Endodermal cell (in vitro differentiated cells): ENCODE results near the gene PDIA2. TPM values are rescaled to one million over a fixed set of nuclear protein-coding genes. Genes with fewer than 3 reads are reported as not detected.

ENCODE experiments used
- DNase-seq: peaks from one replicate; pipeline ENCODE4 v3.0.0-alpha.2; 2017
- H3K27ac ChIP-seq: 2 replicates; pipeline ENCODE4 v1.5.1; 2013; ENCODE audit warnings: mild to moderate bottlenecking, low read depth, low read length, moderate library complexity
- H3K27me3 ChIP-seq: 2 replicates; pipeline ENCODE4 v1.6.1; 2013; ENCODE audit warnings: mild to moderate bottlenecking, low read length, moderate library complexity; ENCODE audit not compliant: insufficient read depth, control insufficient read depth, poor library complexity, severe bottlenecking
- H3K36me3 ChIP-seq: 2 replicates; pipeline ENCODE4 v1.7.0; 2013; ENCODE audit warnings: mild to moderate bottlenecking, low read length, moderate library complexity; ENCODE audit not compliant: control insufficient read depth, insufficient read depth
- H3K4me1 ChIP-seq: one replicate; pipeline ENCODE4 v1.7.0; 2013; ENCODE audit warnings: low read length; ENCODE audit not compliant: control insufficient read depth, insufficient read depth
- H3K4me3 ChIP-seq: 2 replicates; pipeline ENCODE4 v1.5.1; 2013; ENCODE audit warnings: mild to moderate bottlenecking, low read length, moderate library complexity
- H3K9ac ChIP-seq: 2 replicates; pipeline ENCODE4 v1.6.1; 2013; ENCODE audit warnings: mild to moderate bottlenecking, low read length, moderate library complexity; ENCODE audit not compliant: poor library complexity, severe bottlenecking; ENCODE audit errors: extremely low read depth
- H3K9me3 ChIP-seq: 2 replicates; pipeline ENCODE4 v1.6.1; 2013; ENCODE audit warnings: mild to moderate bottlenecking, low read length, moderate library complexity; ENCODE audit not compliant: control insufficient read depth
- H3K27ac Mint-ChIP-seq: 2 replicates; pipeline ENCODE4 v1.8.0; 2020; ENCODE audit warnings: mixed read lengths
- H3K27me3 Mint-ChIP-seq: 2 replicates; pipeline ENCODE4 v1.8.0; 2021; ENCODE audit warnings: mild to moderate bottlenecking, mixed read lengths; ENCODE audit not compliant: insufficient read depth
- H3K36me3 Mint-ChIP-seq: 2 replicates; pipeline ENCODE4 v1.8.0; 2020; ENCODE audit warnings: low read depth, mixed read lengths
- H3K4me1 Mint-ChIP-seq: 2 replicates; pipeline ENCODE4 v1.8.0; 2020; ENCODE audit warnings: mixed read lengths
- H3K4me3 Mint-ChIP-seq: 2 replicates; pipeline ENCODE4 v1.8.0; 2020; ENCODE audit warnings: mild to moderate bottlenecking, moderate library complexity, mixed read lengths
- H3K9me3 Mint-ChIP-seq: 2 replicates; pipeline ENCODE4 v1.8.0; 2020; ENCODE audit warnings: mild to moderate bottlenecking, mixed read lengths
- WGBS, 2 experiments: methylation state at CpG; one replicate each; pipeline versions ENCODE4 v1.1.5 to v1.1.7; 2013; ENCODE audit warnings: missing lambda C conversion rate in 2 of 2, mixed read lengths in 1 of 2; ENCODE audit not compliant: insufficient coverage in 1 of 2, insufficient read length in 1 of 2; 5-methylcytosine and 5-hydroxymethylcytosine counted together
- total RNA-seq, 2 donors: library from RNA; stranded (reverse); fragmentation: NEBNext Ultra II Directional in 1 of 2; extraction: Animal tissue kit (Norgen Biotek cat#: 25700) in 1 of 2; gene quantifications; 2 replicates in 1 of 2; 3 replicates in 1 of 2; pipeline ENCODE4 v1.2.1, GENCODE V29; 2021
- TF ChIP-seq, protein P1 (sequence below): fragments of 200-600 bp; sonication (generic); conservative IDR thresholded peaks from 2 replicates; pipeline ENCODE4 v1.5.0; 2021; ENCODE audit warnings: antibody characterized with exemption, mild to moderate bottlenecking

Gene PDIA2
- total RNA-seq, 2 donors from 2014 or later, result 2.9 to 9.9 TPM

DNA sequence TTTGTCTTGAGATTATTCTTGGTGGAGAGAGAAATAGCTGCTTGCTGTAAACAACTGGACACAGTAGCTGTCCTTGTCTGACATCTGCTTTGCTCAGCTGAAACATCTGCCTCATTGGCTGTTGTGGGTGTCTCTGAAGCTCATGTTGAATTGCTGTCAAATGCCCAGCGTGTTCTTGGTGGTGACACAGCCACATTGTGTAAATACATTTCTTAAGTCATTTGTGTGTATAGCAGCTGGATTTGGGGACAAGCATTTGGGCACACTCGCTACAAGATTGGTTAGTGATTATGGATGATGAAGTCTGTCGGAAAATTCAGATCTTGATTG is 43.1 kb upstream of the PDIA2 start:
- TF ChIP-seq, protein P1, sequence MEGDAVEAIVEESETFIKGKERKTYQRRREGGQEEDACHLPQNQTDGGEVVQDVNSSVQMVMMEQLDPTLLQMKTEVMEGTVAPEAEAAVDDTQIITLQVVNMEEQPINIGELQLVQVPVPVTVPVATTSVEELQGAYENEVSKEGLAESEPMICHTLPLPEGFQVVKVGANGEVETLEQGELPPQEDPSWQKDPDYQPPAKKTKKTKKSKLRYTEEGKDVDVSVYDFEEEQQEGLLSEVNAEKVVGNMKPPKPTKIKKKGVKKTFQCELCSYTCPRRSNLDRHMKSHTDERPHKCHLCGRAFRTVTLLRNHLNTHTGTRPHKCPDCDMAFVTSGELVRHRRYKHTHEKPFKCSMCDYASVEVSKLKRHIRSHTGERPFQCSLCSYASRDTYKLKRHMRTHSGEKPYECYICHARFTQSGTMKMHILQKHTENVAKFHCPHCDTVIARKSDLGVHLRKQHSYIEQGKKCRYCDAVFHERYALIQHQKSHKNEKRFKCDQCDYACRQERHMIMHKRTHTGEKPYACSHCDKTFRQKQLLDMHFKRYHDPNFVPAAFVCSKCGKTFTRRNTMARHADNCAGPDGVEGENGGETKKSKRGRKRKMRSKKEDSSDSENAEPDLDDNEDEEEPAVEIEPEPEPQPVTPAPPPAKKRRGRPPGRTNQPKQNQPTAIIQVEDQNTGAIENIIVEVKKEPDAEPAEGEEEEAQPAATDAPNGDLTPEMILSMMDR, result no peak
- H3K27me3 Mint-ChIP-seq, result no peaks in the 10 kb centered on the region
- H3K27me3 ChIP-seq, result no peaks in the 10 kb centered on the region
- no peaks in the 10 kb centered on the region for H3K9me3 ChIP-seq
- H3K4me1 Mint-ChIP-seq, result no peaks in the 10 kb centered on the region
- H3K36me3 Mint-ChIP-seq, result peaks cover 17% of the 10 kb centered on the region
- peaks cover 2% of the 10 kb centered on the region for H3K9me3 Mint-ChIP-seq
- no peak for DNase-seq
- H3K4me1 ChIP-seq, result no peaks in the 10 kb centered on the region
- H3K27ac Mint-ChIP-seq, result no peak overlapping the region
- no peak overlapping the region for H3K4me3 Mint-ChIP-seq
- WGBS, 2 experiments, result 81 to 87% methylated on average over 2 to 3 of the region's 3 CpGs
- no peak overlapping the region for H3K9ac ChIP-seq
- no peaks in the 10 kb centered on the region for H3K36me3 ChIP-seq
- H3K4me3 ChIP-seq, result no peak overlapping the region
- H3K27ac ChIP-seq, result no peak overlapping the region

DNA sequence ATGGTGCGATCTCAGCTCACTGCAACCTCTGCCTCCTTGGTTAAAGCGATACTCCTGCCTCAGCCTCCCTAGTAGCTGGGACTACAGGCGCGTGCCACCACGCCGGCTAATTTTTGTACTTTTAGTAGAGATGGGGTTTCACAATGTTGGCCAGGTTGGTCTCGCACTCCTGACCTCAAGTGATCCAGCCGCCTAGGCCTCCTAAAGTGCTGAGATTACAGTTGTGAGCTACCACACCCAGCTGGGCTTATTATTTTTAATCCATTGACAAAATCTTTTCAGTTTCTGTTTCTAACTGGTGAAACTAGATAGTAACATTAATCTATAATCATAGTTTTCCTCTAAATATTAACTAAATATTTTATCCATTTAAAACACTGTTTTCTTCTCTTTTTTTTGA is 42.4 kb upstream of the PDIA2 start:
- H3K9me3 Mint-ChIP-seq, result peaks cover under 1% of the 10 kb centered on the region
- no peak for DNase-seq
- Histone ChIP-seq H3K27me3 (no peaks in the 10 kb centered on the region), H3K27ac (no peak overlapping the region), H3K4me3 (no peak overlapping the region), H3K4me1 (no peaks in the 10 kb centered on the region), H3K9ac (no peak overlapping the region), H3K36me3 (no peaks in the 10 kb centered on the region), H3K9me3 (no peaks in the 10 kb centered on the region)
- peaks cover 15% of the 10 kb centered on the region for H3K36me3 Mint-ChIP-seq
- H3K27ac Mint-ChIP-seq, result no peak overlapping the region
- no peaks in the 10 kb centered on the region for H3K4me1 Mint-ChIP-seq
- TF ChIP-seq, protein P1, result no peak
- no peak overlapping the region for H3K4me3 Mint-ChIP-seq
- 95 to 96% methylated on average over 8 of the region's 8 CpGs for WGBS, 2 experiments
- no peaks in the 10 kb centered on the region for H3K27me3 Mint-ChIP-seq

DNA sequence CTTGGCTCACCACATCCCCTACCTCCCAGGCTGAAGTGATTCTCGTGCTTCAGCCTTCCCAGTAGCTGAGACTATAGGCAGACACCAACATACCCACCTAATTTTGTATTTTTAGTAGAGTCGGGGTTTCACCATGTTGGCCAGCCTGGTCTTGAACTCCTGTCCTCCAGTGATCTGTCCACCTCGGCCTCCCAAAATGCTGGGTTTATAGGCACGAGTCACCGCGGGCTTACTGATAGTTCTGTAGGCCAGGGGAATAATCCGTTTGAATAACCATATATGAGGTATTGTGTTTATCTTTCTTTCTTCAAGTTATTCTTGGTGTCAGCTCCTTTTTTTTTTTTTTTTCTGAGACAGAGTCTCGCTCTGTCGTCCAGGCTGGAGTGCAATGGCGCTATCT is 40.7 kb upstream of the PDIA2 start:
- Mint-ChIP-seq H3K4me1 (no peaks in the 10 kb centered on the region), H3K27ac (no peak overlapping the region), H3K27me3 (no peaks in the 10 kb centered on the region), H3K9me3 (no peaks in the 10 kb centered on the region), H3K4me3 (no peak overlapping the region), H3K36me3 (peaks cover 11% of the 10 kb centered on the region)
- TF ChIP-seq, protein P1, result no peak
- Histone ChIP-seq H3K9ac (no peak overlapping the region), H3K4me3 (no peak overlapping the region), H3K27me3 (no peaks in the 10 kb centered on the region), H3K9me3 (no peaks in the 10 kb centered on the region), H3K4me1 (no peaks in the 10 kb centered on the region), H3K27ac (no peak overlapping the region), H3K36me3 (no peaks in the 10 kb centered on the region)
- DNase-seq, result no peak
- 94 to 95% methylated on average over 6 to 10 of the region's 10 CpGs for WGBS, 2 experiments
